ENCODE measurements around the gene COA1. TPM values are rescaled to one million over a fixed set of nuclear protein-coding genes. Genes with fewer than 3 reads are reported as not detected.

COA1 gene
- total RNA-seq, 1 experiment from 2014 or later = 65.5 TPM

DNA sequence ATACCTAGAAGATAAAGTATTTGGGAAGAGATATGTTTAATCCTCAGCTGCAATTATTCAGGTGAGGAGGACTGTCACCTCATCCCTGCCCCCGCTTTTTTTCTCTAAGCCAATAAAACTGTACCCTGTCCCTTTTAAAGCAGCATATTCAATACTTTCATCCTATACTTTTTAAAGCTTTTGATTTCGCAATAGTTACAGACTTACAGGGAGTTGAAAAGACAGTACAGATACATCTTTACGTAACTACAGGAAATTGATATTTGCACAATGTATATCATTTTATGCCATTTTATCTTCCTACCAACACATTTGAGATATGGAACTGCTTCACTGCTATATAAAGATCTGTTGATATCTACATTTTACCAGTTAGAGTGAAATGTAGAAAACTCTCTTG is 98.8 kb downstream of the COA1 start:
- TF ChIP-seq TCF7L2 (IDR thresholded peaks at IDR 0.05; ENCODE audit: low read depth, low read length) (no peak), SIN3A (IDR thresholded peaks at IDR 0.05; ENCODE audit: borderline replicate concordance, insufficient read depth, low read depth, low read length) (no peak), CTCF (IDR thresholded peaks at IDR 0.05) (no peak), POLR2AphosphoS5 (IDR thresholded peaks at IDR 0.05; ENCODE audit: low read depth, low read length) (no peak), REST (IDR thresholded peaks at IDR 0.05; ENCODE audit: insufficient read depth in 1 of 2, low read depth in 2 of 2, low read length in 1 of 2) (no peak)
- ATAC-seq = no peak
- BruUV-seq (replicated peaks) = no TSS peak
- ChIA-PET POLR2A (no interaction called here), CTCF (no interaction called here)
- H3K4me3 ChIP-seq (ENCODE audit: low read depth in 2 of 2, low read length in 2 of 2) = no peak overlapping the region
- no peak overlapping the region for H3K27ac ChIP-seq (ENCODE audit: low read length)
- H3K4me1 ChIP-seq (ENCODE audit: control insufficient read depth, insufficient read depth, low read length) = no peaks in the 10 kb centered on the region
- intact Hi-C loops (cut with micrococcal nuclease; ENCODE audit: unreplicated experiment) = no loop called here
- no peaks in the 10 kb centered on the region for H3K27me3 ChIP-seq (ENCODE audit: control insufficient read depth, insufficient read depth, low read length)
- in situ Hi-C loops (cut with HindIII; ENCODE audit: low pct_unique_long_range_greater_than_20kb, low sequenced_read_pairs) = no loop called here
- H3K9me3 ChIP-seq (ENCODE audit: control insufficient read depth, insufficient read depth, low read depth, low read length) = no peaks in the 10 kb centered on the region
- no peak for DNase-seq (ENCODE audit: low read depth, low spot score)
- no peaks in the 10 kb centered on the region; the same call in none of the 2 replicates for H3K36me3 ChIP-seq (ENCODE audit: control insufficient read depth, insufficient read depth, low read length)

- Histone ChIP-seq H3K27ac (ENCODE audit: low read length) (no peak overlapping the region), H3K27me3 (ENCODE audit: control insufficient read depth, insufficient read depth, low read length) (no peaks in the 10 kb centered on the region), H3K9me3 (ENCODE audit: control insufficient read depth, insufficient read depth, low read depth, low read length) (no peaks in the 10 kb centered on the region), H3K36me3 (ENCODE audit: control insufficient read depth, insufficient read depth, low read length) (peaks cover 2% of the 10 kb centered on the region), H3K4me1 (ENCODE audit: control insufficient read depth, insufficient read depth, low read length) (no peaks in the 10 kb centered on the region), H3K4me3 (ENCODE audit: low read depth in 2 of 2, low read length in 2 of 2) (no peak overlapping the region)
- in situ Hi-C loops (cut with HindIII; ENCODE audit: low pct_unique_long_range_greater_than_20kb, low sequenced_read_pairs) (no loop called here), intact Hi-C loops (cut with micrococcal nuclease; ENCODE audit: unreplicated experiment) (no loop called here)
- ATAC-seq = no peak
- no peak for DNase-seq (ENCODE audit: low read depth, low spot score)
- CTCF ChIA-PET = no interaction called here
- BruUV-seq (replicated peaks) = no TSS peak
- POLR2A ChIA-PET = no interaction called here
- TF ChIP-seq REST (IDR thresholded peaks at IDR 0.05; ENCODE audit: insufficient read depth in 1 of 2, low read depth in 2 of 2, low read length in 1 of 2) (no peak), TCF7L2 (IDR thresholded peaks at IDR 0.05; ENCODE audit: low read depth, low read length) (no peak), SIN3A (IDR thresholded peaks at IDR 0.05; ENCODE audit: borderline replicate concordance, insufficient read depth, low read depth, low read length) (no peak), POLR2AphosphoS5 (IDR thresholded peaks at IDR 0.05; ENCODE audit: low read depth, low read length) (no peak), CTCF (IDR thresholded peaks at IDR 0.05) (no peak)
Measured at GRCh38 chr7:43629857-43630256, 99.5 kb downstream of the COA1 start.
